Measurements from ENCODE around the gene SLC35A5.

- 0 out of 2 replicates have a peak, but pooled peaks have one; percentile 6 for TF ChIP-seq CTCF (conservative IDR thresholded peaks at IDR 0.05; ENCODE audit: low read depth, low read length)
- no peak for TF ChIP-seq RCOR1 (IDR thresholded peaks at IDR 0.05; ENCODE audit: insufficient replicate concordance, low read length)
- TF ChIP-seq POLR2A (IDR thresholded peaks at IDR 0.05; ENCODE audit: low read depth, low read length) = peak; percentile 88
- TF ChIP-seq FOS (IDR thresholded peaks at IDR 0.05; ENCODE audit: low read depth, low read length) = peak; percentile 99
- peak; percentile 100 for TF ChIP-seq USF2 (IDR thresholded peaks at IDR 0.05; ENCODE audit: low read depth, low read length)
- peak; percentile 88 for TF ChIP-seq CEBPB (IDR thresholded peaks at IDR 0.05; ENCODE audit: low read depth, low read length)
- TF ChIP-seq ELK1 (IDR thresholded peaks at IDR 0.05; ENCODE audit: borderline replicate concordance, low read depth, low read length) = no peak
- TF ChIP-seq MAFK (IDR thresholded peaks at IDR 0.05; ENCODE audit: low read depth, low read length) = no peak
- peak; percentile 98 for TF ChIP-seq MAZ (IDR thresholded peaks at IDR 0.05; ENCODE audit: borderline replicate concordance, low read depth, low read length)
- TF ChIP-seq RFX5 (IDR thresholded peaks at IDR 0.05; ENCODE audit: low read depth, low read length) = no peak
- no peak for TF ChIP-seq NFE2L2 (IDR thresholded peaks at IDR 0.05; ENCODE audit: low read depth, low read length)
Observed at GRCh38 chr3:112561734-112562529, at the start of gene SLC35A5, which contains the start of gene ATG3.

All from IMR-90 (cell line).